CD4-positive, alpha-beta T cell (primary cell): Measurements from ENCODE around the gene LPAR1. TPM values are rescaled to one million over a fixed set of nuclear protein-coding genes. Genes with fewer than 3 reads are reported as not detected.

Experiments used
- ATAC-seq: fragments of 200-7000 bp; cut with Tn5 transposase; one replicate; pipeline ENCODE4 v1.10.0; 2022; ENCODE audit warnings: mild to moderate bottlenecking; ENCODE audit not compliant: poor library complexity
- CTCF ChIA-PET: fragments of 350-600 bp; sonication (Branson Sonifier 250); formaldehyde crosslinking; loops from one replicate; lab custom pipeline; 2021; ENCODE audit warnings: antibody characterized with exemption, inconsistent platforms; lab: Charles Lee
- POLR2A ChIA-PET: fragments of 350-600 bp; sonication (Branson Sonifier 250); formaldehyde crosslinking; loops from one replicate; lab custom pipeline; 2021; ENCODE audit warnings: antibody characterized with exemption, inconsistent platforms; lab: Charles Lee
- DNase-seq, 14 experiments: peaks; one replicate each; pipeline ENCODE4 v3.0.0-alpha.2; 2013 to 2020; ENCODE audit warnings: mixed read lengths in 2 of 14
- H3K27ac ChIP-seq, 2 donors: one replicate each; pipeline versions ENCODE4 v1.5.1 to v1.7.0; 2013; ENCODE audit warnings: low read length in 2 of 2, low read depth in 1 of 2, mild to moderate bottlenecking in 1 of 2
- H3K27me3 ChIP-seq, 2 experiments: 1 replicate in 1 of 2; 2 replicates in 1 of 2; pipeline versions ENCODE4 v1.6.1 to v1.7.0; 2013; ENCODE audit warnings: low read length in 2 of 2, control low read depth in 1 of 2, mild to moderate bottlenecking in 1 of 2, moderate library complexity in 1 of 2; ENCODE audit not compliant: insufficient read depth in 2 of 2, control insufficient read depth in 1 of 2
- H3K36me3 ChIP-seq: one replicate; pipeline ENCODE4 v1.6.1; 2013; ENCODE audit warnings: low read length, control low read depth; ENCODE audit not compliant: insufficient read depth
- H3K4me1 ChIP-seq: one replicate; pipeline ENCODE4 v1.6.1; 2013; ENCODE audit warnings: low read length, control low read depth; ENCODE audit not compliant: insufficient read depth
- H3K4me3 ChIP-seq: one replicate; pipeline ENCODE4 v1.5.1; 2013; ENCODE audit warnings: mild to moderate bottlenecking, low read length, moderate library complexity
- H3K9me3 ChIP-seq, 2 experiments: 1 replicate in 1 of 2; 2 replicates in 1 of 2; pipeline versions ENCODE4 v1.6.1 to v1.7.0; 2013; ENCODE audit warnings: low read length in 2 of 2, mild to moderate bottlenecking in 2 of 2, control low read depth in 1 of 2, moderate library complexity in 1 of 2; ENCODE audit not compliant: control insufficient read depth in 1 of 2, insufficient read depth in 1 of 2
- H3K27ac Mint-ChIP-seq: one replicate; pipeline ENCODE4 v1.8.0; 2020; ENCODE audit warnings: mixed read lengths
- H3K27me3 Mint-ChIP-seq: one replicate; pipeline ENCODE4 v1.8.0; 2021; ENCODE audit warnings: mixed read lengths
- H3K36me3 Mint-ChIP-seq: one replicate; pipeline ENCODE4 v1.8.0; 2021; ENCODE audit warnings: low read depth, mixed read lengths
- H3K4me1 Mint-ChIP-seq: one replicate; pipeline ENCODE4 v1.8.0; 2021; ENCODE audit warnings: low read depth, mixed read lengths
- H3K4me3 Mint-ChIP-seq: one replicate; pipeline ENCODE4 v1.8.0; 2020; ENCODE audit warnings: mild to moderate bottlenecking, mixed read lengths
- H3K9me3 Mint-ChIP-seq: one replicate; pipeline ENCODE4 v1.8.0; 2020; ENCODE audit warnings: mixed read lengths
- CTCF ChIP-seq: fragments of 200-600 bp; IDR thresholded peaks from one replicate; pipeline ENCODE4 v1.8.0; 2022; ENCODE audit warnings: antibody characterized with exemption, mild to moderate bottlenecking
- intact Hi-C, 2 experiments: fragments of 100-400 bp; cut with DNase I in 1 of 2; cut with micrococcal nuclease in 1 of 2; formaldehyde crosslinking; loops; one replicate each; pipeline versions ENCODE4 v1.15.1 to v1.9.0; 2023 to 2025; cut with DNase I, micrococcal nuclease
- total RNA-seq, 174 experiments: library from RNA in 2 of 174; stranded (reverse) in 2 of 174; gene quantifications; one replicate each; pipeline ENCODE4 v1.2.3 and lab custom pipeline; 2021 to 2026

The LPAR1 gene
- total RNA-seq, 2 experiments from 2014 or later, result not detected

- no peak for ATAC-seq
- H3K36me3 Mint-ChIP-seq, result no peaks in the 10 kb centered on the region
- Histone ChIP-seq H3K36me3 (no peaks in the 10 kb centered on the region), H3K4me1 (peaks cover 2% of the 10 kb centered on the region), H3K9me3 (peaks cover 0 to 13% of the 10 kb centered on the region in 2 experiments), H3K27ac (no peak overlapping the region), H3K4me3 (no peak overlapping the region), H3K27me3 (peaks cover 13 to 34% of the 10 kb centered on the region in 2 experiments)
- TF ChIP-seq CTCF, result no peak
- H3K4me3 Mint-ChIP-seq, result no peak overlapping the region
- no peaks in the 10 kb centered on the region for H3K9me3 Mint-ChIP-seq
- CTCF ChIA-PET, result no interaction called here
- DNase-seq, result no peak
- no peak overlapping the region for H3K27ac Mint-ChIP-seq
- peaks cover 12% of the 10 kb centered on the region for H3K4me1 Mint-ChIP-seq
- peaks cover 64% of the 10 kb centered on the region for H3K27me3 Mint-ChIP-seq
- POLR2A ChIA-PET, result no interaction called here
- intact Hi-C loops, result no loop called here
Observed at GRCh38 chr9:111035543-111036428, 2.5 kb downstream of the LPAR1 start.

DNA sequence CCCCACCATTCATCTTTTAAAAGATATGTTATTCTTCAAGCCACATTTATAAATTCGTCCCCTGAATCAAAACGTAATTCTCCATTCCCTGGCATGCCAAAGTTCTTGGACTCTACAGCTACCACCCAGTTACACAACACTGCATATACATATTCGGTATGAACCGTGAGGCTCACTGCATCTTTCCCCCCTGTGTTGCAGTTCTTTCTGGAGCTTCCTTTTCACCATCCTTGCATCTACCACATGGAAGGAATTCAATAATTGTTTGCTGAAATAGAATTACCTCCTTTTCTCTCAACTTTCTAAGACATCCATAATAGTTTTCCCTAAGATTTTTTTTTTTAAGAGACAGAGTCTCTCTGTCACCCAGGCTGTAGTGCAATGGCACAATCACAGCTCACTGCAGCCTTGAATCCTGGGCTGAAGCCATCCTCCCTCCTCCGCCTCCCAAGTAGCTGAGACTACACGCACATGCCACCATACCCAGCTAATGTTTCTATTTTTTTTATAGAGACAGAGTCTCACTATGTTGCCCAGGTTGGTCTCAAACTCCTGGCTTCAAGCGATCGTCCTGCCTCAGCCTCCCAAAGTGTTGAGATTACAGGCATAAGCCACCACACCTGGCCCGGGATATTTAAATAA is 3.3 kb downstream of the LPAR1 start:
- ATAC-seq, result no peak
- Mint-ChIP-seq H3K27ac (no peak overlapping the region), H3K27me3 (peaks cover 60% of the 10 kb centered on the region), H3K9me3 (no peaks in the 10 kb centered on the region), H3K4me1 (peaks cover 12% of the 10 kb centered on the region), H3K4me3 (no peak overlapping the region), H3K36me3 (no peaks in the 10 kb centered on the region)
- H3K4me1 ChIP-seq, result peaks cover 2% of the 10 kb centered on the region
- ChIA-PET CTCF (no interaction called here), POLR2A (no interaction called here)
- intact Hi-C loops, result no loop called here
- H3K9me3 ChIP-seq, result peaks cover 0 to 13% of the 10 kb centered on the region in 2 experiments
- no peak for TF ChIP-seq CTCF
- no peak overlapping the region for H3K27ac ChIP-seq
- no peak for DNase-seq
- H3K4me3 ChIP-seq, result no peak overlapping the region
- H3K36me3 ChIP-seq, result no peaks in the 10 kb centered on the region
- H3K27me3 ChIP-seq, result peaks cover 13 to 34% of the 10 kb centered on the region in 2 experiments

- CTCF ChIA-PET, result no interaction called here
- Histone ChIP-seq H3K9me3 (peaks cover 0 to 11% of the 10 kb centered on the region in 2 experiments), H3K4me1 (peaks cover 2% of the 10 kb centered on the region), H3K27me3 (peaks cover 13 to 33% of the 10 kb centered on the region in 2 experiments), H3K36me3 (no peaks in the 10 kb centered on the region), H3K27ac (no peak overlapping the region), H3K4me3 (no peak overlapping the region)
- peaks cover 54% of the 10 kb centered on the region for H3K27me3 Mint-ChIP-seq
- no peak for TF ChIP-seq CTCF
- ATAC-seq (no peak), DNase-seq (peak in 1 of 14 experiments; percentile 3)
- no peak overlapping the region for H3K4me3 Mint-ChIP-seq
- no peaks in the 10 kb centered on the region for H3K36me3 Mint-ChIP-seq
- peaks cover under 1% of the 10 kb centered on the region for H3K9me3 Mint-ChIP-seq
- intact Hi-C loops, result no loop called here
- POLR2A ChIA-PET, result no interaction called here
- H3K27ac Mint-ChIP-seq, result no peak overlapping the region
- peaks cover 12% of the 10 kb centered on the region for H3K4me1 Mint-ChIP-seq
Observed at GRCh38 chr9:111034170-111034897, 3.9 kb downstream of the LPAR1 start.
